ENCODE results near the gene SLFN12L.
"Not testable (repeated sequence)": the region's sequence is repeated elsewhere in the genome, so short reads cannot be mapped to it uniquely, and the experiment has no call there.

Gene SLFN12L

GRCh38 chr17:35515027-35515426 is 22.5 kb downstream of the SLFN12L start:
- no peak for DNase-seq
- in situ Hi-C loops (cut with MboI; ENCODE audit: low pct_unique_long_range_greater_than_20kb, low sequenced_read_pairs), result no loop called here

- in situ Hi-C loops (cut with MboI; ENCODE audit: low pct_unique_long_range_greater_than_20kb, low sequenced_read_pairs), result no loop called here
- DNase-seq, result no peak
Measured at GRCh38 chr17:35514564-35514963, 22.9 kb downstream of the SLFN12L start.

GRCh38 chr17:35510052-35510451 is 27.4 kb downstream of the SLFN12L start:
- no peak for DNase-seq
- in situ Hi-C loops (cut with MboI; ENCODE audit: low pct_unique_long_range_greater_than_20kb, low sequenced_read_pairs), result no loop called here

DNA sequence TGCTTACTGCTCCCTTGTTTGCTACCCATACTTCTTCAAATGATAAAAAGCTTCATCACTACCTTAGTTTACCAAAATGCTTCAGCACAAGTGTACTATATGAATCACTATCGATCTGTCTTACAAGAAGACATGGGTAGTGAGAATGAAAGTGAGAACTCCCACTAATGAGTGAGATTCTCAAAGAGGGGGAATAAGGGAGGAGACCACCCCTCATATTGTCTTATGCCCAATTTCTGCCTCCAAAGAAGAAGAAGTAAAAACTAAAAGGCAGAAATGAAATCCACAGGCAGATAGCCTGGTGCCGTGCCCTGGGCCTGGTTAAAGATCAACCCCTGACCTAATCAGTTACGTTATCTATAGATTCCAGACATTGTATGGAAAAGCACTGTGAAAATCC is 29.8 kb downstream of the SLFN12L start:
- DNase-seq; in situ Hi-C loops (cut with MboI; ENCODE audit: low pct_unique_long_range_greater_than_20kb, low sequenced_read_pairs): not testable (repeated sequence)

GRCh38 chr17:35499548-35499947 is 37.9 kb downstream of the SLFN12L start:
- in situ Hi-C loops (cut with MboI; ENCODE audit: low pct_unique_long_range_greater_than_20kb, low sequenced_read_pairs), result no loop called here
- no peak for DNase-seq

GRCh38 chr17:35498448-35499178 is 38.9 kb downstream of the SLFN12L start:
- in situ Hi-C loops (cut with MboI; ENCODE audit: low pct_unique_long_range_greater_than_20kb, low sequenced_read_pairs), result no loop called here
- DNase-seq, result no peak

DNA sequence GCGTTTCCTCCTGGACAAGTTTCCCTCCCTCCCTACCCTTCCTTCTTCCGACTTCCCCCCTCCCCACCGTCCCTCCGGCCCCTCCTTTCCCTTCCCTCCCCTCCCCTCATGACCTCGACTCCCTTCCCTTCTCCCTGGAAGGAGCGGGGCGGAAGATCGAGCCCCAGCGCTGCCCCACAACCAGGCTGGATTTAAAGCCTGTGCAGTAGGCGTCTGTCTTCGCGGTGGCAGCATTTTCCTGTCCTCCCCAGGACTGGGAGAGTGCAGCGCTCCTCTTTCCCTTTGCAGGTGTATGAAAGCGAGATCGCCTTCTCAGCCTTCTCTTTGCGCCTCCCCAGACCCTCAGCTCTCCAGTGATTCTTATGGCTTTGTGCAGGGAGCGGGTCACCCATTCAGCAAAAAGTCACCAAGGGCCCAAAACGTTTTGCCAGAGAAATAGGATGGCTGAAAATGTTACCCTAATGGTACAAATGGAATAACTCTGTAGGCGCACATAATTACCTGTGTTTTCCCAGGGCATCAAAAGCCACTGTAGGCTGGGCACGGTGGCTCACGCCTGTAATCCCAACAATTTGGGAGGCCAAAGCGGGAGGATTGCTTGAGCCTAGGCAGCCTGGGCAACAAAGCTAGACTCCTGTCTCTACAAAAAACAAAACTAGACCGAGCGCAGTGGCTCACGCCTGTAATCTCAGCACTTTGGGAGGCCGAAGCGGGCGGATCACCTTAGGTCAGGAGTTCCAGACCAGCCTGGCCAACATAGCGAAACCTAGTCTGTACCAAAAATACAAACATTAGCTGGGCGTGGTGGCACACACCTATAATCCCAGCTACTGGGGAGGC is 40.8 kb downstream of the SLFN12L start:
- in situ Hi-C loops (cut with MboI; ENCODE audit: low pct_unique_long_range_greater_than_20kb, low sequenced_read_pairs), result no loop called here
- DNase-seq, result no peak

DNA sequence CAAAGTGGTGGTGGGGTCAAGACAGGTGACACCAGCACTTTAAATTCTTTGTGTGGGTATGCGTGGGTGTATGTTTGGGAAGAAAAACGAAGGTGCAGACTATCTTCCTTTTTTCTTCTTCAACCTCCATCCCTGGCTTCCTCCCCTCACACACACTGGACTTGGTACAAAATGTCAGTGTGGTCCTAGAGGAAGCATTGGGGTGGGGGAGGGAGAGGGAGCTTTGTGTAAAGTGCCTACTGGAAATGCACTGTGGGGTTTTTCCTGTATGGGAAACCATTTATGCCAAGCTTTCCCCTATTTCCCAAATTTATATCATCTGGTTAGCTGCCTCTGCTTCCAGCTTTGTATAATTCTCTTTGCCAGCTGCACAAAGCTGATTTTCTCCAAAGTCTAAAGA is 44.4 kb downstream of the SLFN12L start:
- in situ Hi-C loops (cut with MboI; ENCODE audit: low pct_unique_long_range_greater_than_20kb, low sequenced_read_pairs), result no loop called here
- DNase-seq, result peak; percentile 14

GRCh38 chr17:35491417-35491816 is 46.1 kb downstream of the SLFN12L start:
- in situ Hi-C loops (cut with MboI; ENCODE audit: low pct_unique_long_range_greater_than_20kb, low sequenced_read_pairs), result no loop called here
- no peak for DNase-seq

DNA sequence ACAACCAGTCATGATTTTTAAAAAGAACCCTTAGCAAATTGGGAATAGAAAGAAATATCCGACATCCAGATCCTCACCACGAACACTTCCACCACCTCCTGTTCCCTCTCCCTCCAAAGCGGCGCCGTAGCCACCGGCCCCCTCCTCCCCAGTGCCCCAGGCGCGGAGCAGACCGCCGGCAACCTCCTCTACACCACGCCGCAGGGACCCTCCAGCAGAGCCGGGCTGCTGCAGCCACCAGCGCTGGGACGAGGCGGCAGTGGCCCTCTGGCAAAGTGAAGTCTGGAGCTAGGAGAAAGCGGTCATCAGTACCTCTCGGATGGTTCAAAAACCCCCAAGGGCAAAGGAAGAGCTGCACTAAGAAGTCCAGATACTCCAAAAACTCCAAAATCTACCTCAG is 47.5 kb downstream of the SLFN12L start:
- DNase-seq, result no peak
- in situ Hi-C loops (cut with MboI; ENCODE audit: low pct_unique_long_range_greater_than_20kb, low sequenced_read_pairs), result no loop called here

DNA sequence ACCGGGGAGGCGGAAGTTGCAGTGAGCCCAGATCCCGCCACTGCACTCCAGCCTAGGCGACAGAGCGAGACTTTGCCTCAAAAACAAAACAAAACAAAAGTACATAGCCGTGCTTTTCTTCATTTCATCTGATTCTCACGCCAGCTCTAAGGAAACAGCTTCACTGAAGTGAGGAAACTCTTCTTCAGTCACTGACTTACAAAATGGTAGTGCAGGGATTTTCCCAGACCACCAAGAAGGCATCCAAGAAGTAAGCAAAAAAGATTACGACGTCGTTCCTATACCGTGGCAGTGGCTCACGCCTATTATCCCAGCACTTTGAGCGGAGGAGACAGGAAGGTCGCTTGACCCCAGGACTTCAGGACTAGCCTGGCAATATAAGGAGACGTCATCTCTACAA is 48.5 kb downstream of the SLFN12L start:
- DNase-seq, result no peak
- in situ Hi-C loops (cut with MboI; ENCODE audit: low pct_unique_long_range_greater_than_20kb, low sequenced_read_pairs), result no loop called here

DNA sequence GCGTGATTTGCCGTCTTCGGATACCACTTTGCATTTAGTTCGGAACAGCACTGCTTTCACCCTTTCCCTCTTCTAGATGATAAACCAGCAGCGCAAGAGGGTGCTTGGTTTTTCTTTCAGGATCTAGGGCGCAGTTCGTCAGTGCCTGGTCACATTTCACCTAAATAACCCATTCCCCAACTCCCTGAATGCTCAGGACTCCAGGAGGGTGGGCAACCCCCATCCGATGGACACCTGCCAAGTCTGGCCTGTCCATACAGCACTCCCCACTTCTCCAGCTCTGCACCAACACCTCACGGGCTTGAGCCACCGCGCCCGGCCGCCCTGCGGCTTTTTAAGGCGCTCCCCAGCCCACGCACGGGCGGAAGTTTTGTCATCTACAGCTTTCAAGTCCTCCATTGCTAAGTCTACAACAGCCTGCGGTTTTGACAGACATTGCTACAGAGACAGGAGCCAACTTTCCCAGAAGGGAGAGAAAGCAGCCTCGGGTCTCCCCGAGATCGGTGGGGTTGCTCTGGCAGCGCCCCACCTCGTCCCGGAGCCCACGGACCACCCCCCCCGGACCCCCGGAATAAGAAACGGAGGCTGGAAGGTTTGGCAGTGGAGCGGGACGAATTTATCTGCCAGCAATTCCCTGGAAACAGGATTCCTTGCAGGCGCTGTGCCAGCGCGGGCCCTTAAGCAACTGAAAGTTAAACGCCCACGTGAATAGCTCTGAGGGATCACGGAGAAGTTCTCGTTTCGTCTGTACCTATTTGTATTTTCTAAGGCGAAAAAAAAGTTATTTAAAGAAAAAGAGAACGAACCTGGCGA is 50.4 kb downstream of the SLFN12L start:
- DNase-seq, result peak; percentile 86
- in situ Hi-C loops (cut with MboI; ENCODE audit: low pct_unique_long_range_greater_than_20kb, low sequenced_read_pairs), result no loop called here

- DNase-seq, result no peak
- in situ Hi-C loops (cut with MboI; ENCODE audit: low pct_unique_long_range_greater_than_20kb, low sequenced_read_pairs), result no loop called here
Measured at GRCh38 chr17:35479271-35479670, 58.2 kb downstream of the SLFN12L start.

- in situ Hi-C loops (cut with MboI; ENCODE audit: low pct_unique_long_range_greater_than_20kb, low sequenced_read_pairs), result no loop called here
- DNase-seq, result no peak
Measured at GRCh38 chr17:35477248-35477647, 60.2 kb downstream of the SLFN12L start.

DNA sequence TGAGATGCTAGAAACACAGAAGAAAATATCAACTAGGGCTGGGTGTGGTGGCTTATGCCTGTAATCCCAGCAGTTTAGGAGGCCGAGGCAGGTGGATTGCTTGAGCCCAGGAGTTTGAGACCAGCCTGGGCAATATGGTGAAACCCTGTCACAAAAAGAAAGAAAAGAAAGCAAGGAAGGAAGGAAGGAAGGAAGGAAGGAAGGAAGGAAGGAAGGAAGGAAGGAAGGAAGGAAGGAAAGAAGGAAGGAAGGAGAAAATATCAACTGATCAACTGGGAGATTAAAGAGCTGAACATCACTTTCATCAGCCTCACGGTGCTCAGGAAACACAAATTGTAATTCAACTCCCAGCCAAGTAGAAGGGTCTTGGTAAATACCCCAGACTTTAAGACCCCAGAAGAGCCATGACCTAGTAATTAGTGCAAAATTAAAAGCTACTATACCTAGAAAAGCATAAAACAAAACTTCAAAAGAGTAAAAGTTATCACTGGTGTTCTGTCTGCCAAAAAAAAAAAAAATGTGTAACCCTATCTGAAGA is 61.1 kb downstream of the SLFN12L start:
- in situ Hi-C loops (cut with MboI; ENCODE audit: low pct_unique_long_range_greater_than_20kb, low sequenced_read_pairs), result no loop called here
- no peak for DNase-seq

DNA sequence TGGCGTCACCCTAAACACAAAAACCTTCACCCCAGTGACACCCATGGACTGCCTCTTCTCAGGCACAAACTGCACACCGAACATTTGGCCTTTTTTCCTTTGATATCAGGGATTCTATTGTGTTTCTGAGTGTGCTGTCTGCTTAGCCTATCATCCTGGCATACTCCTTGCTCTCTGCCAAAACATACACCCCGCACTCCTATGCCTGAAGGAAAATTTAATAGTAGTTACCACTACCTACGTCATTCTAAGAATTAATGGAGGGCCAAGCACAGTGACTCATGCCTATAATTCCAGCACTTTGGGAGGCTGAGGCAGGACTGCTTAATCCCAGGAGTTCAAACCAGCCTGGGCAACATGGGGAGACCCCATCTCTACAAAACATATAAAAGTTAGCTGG is 69.0 kb downstream of the SLFN12L start:
- in situ Hi-C loops (cut with MboI; ENCODE audit: low pct_unique_long_range_greater_than_20kb, low sequenced_read_pairs), result no loop called here
- no peak for DNase-seq

GRCh38 chr17:35467824-35468223 is 69.7 kb downstream of the SLFN12L start:
- in situ Hi-C loops (cut with MboI; ENCODE audit: low pct_unique_long_range_greater_than_20kb, low sequenced_read_pairs), result no loop called here
- no peak for DNase-seq

DNA sequence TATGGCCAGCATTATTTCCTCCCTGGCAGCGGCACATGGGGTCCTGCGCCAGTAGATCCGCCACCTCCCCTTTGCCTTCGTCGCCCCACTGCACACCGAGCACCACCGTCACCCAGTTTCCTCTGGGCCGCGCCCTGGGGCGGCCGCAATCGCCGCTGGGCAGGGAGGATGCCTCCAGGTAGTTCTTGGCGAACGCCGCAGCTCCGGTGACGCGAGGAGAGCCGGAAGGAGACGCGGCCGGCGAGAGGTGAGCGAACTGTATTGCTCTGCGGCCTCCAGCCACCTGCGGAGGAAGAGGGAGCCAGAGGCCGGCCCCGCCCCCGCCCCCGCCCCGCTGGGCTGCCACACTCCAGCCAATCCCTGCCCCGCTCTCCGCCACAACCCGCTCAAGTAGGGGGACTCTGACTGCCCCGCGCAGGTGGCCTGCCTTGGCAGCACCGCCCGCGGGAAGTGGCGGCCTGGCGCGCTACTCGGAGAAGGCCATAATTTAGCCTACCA is 77.1 kb downstream of the SLFN12L start:
- no peak for DNase-seq
- in situ Hi-C loops (cut with MboI; ENCODE audit: low pct_unique_long_range_greater_than_20kb, low sequenced_read_pairs), result no loop called here

GRCh38 chr17:35454035-35454434 is 83.4 kb downstream of the SLFN12L start:
- in situ Hi-C loops (cut with MboI; ENCODE audit: low pct_unique_long_range_greater_than_20kb, low sequenced_read_pairs); DNase-seq: not testable (repeated sequence)

All from KBM-7 (cell line).